GM12875 (cell line): ENCODE data around the gene RGS6.

Source experiments
- H3K4me3 ChIP-seq: one replicate; pipeline ENCODE4 v1.5.1; 2011; ENCODE audit warnings: low read depth, low read length, control low read depth
- TF ChIP-seq, protein P1 (sequence below): IDR thresholded peaks from 2 replicates; pipeline ENCODE4 v1.5.1; 2011; ENCODE audit warnings: low read depth, mild to moderate bottlenecking, control low read depth, inconsistent platforms, low read length, moderate library complexity, borderline replicate concordance; ENCODE audit not compliant: insufficient read depth

RGS6 gene

DNA sequence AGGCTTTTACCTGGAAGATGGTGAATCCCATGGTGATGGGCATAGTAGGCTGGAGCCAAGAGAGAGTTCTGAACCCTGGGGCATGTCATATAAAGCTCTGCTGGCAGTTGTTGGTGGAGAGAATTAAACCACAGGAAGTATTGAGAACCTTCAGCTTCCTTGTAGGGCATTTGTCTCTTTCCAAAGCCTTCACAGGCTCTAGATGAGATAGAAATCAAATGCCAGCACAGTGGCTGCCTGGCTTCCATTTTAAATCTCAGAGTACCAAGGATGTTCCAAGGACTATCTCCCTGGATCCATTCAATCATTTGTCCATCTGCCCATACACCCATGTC, 592.0 kb downstream of the RGS6 start:
- no peak overlapping the region for H3K4me3 ChIP-seq
- TF ChIP-seq, protein P1, sequence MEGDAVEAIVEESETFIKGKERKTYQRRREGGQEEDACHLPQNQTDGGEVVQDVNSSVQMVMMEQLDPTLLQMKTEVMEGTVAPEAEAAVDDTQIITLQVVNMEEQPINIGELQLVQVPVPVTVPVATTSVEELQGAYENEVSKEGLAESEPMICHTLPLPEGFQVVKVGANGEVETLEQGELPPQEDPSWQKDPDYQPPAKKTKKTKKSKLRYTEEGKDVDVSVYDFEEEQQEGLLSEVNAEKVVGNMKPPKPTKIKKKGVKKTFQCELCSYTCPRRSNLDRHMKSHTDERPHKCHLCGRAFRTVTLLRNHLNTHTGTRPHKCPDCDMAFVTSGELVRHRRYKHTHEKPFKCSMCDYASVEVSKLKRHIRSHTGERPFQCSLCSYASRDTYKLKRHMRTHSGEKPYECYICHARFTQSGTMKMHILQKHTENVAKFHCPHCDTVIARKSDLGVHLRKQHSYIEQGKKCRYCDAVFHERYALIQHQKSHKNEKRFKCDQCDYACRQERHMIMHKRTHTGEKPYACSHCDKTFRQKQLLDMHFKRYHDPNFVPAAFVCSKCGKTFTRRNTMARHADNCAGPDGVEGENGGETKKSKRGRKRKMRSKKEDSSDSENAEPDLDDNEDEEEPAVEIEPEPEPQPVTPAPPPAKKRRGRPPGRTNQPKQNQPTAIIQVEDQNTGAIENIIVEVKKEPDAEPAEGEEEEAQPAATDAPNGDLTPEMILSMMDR = no peak

DNA sequence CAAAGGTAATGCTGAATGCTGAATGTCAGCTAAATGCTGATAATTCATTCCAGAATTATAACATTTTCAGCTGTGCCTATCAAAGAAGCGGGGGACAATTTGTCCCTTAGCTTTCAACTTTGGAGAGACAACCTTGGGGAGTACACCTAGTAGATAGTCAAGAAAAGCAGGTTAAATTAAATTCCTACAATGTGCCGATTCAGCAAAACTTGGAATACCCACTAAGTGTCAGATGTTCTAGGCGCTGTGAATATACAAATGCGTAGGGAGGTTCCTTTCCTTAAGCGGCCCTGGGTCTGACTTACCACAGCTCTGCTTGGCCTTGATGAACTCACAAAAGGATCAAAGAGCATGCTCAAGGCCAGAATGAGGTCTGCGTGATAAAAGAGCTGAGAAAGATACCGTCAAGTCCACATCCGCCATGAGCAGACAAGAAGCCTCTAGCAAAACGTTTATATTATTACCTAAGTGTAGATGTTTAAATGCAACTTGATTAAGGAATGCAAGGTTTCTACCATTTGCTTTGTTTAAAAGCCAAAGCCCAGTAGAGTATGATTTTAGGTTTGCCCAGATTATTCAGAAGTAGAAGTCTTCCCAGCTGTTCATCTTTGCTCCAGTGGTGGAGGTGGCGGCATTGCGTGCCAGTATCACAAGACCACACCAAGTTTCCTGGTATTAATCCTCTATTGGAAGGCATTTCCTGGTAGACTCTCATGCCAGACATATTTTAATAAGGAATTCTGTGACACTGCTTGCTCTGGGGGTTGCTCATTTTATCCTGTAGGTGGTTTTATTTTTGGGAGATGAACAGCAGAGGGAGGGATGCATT, 593.1 kb downstream of the RGS6 start:
- TF ChIP-seq, protein P1 = no peak
- H3K4me3 ChIP-seq = no peak overlapping the region

DNA sequence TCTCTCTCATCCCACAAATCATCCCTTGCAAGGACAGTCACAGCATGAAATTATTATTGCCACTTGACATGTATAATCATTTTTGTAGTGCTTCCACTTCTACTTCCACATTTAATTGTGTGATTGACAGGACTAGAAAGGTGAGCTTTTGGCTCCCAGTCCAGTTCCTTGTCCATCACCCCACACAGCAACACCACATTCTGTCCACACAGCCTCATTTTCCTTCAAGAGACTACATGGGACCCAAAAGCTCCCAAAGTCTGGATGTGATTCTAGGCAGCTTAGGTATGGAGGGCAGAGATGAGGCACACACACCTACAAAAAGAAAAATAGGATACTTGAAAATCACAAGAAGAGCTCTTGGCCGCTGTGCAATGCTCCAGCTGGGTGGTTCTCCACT, 595.4 kb downstream of the RGS6 start:
- TF ChIP-seq, protein P1 = no peak
- no peak overlapping the region for H3K4me3 ChIP-seq

DNA sequence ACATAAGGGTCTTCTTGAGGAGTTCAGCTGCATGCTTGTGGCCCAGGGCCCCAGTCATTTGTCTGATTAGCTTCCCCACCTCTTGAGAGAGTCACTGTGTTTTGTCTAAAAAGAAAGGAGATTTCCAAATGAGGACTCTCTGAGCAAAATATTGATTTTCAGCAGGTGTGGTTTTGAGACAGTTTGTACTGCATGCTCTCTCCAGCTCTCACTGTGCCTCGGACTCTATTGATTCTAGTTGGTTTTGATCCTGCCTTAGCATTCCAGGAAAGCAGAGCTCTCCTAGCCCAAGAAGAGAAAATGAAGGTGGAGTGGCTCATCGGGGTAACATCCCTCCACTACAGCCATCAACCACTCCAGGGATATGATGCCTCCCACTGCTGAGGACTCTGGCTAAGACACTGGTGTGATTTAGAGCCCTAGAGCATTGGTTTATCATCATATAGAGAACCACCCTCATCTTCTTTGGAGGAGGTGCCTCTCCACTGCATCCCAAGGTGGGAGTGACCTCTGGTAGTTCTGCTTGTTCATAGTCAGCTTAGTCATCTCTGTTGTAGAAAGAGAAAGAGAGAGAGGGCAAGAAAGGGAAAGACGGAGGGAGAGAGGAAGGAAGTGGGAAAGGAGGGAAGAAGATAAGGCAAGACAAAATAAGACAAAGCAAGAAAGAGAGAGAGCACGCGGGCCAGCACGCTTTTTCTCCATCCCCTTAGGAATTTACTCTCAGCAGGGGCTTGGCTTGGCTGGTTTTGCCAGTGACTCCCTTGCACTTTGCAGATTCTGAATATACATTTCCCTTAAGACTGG, 596.0 kb downstream of the RGS6 start:
- no peak overlapping the region for H3K4me3 ChIP-seq
- TF ChIP-seq, protein P1 = no peak

DNA sequence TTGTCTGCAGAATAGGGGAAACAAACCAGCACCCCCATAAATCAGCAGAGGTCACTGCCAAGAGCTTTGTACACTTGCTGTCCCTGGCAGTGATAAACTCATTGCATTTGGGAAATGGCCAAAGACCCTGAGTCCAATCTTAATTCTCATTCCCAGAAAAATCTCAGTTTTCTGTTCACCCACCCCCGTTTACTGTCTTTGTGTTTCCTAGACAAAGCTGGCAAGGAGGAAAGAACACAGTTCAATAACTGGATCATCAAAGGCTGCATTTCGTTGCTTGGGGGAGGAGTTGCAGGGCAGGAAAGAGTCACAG, 596.6 kb downstream of the RGS6 start:
- TF ChIP-seq, protein P1 = no peak
- no peak overlapping the region for H3K4me3 ChIP-seq

DNA sequence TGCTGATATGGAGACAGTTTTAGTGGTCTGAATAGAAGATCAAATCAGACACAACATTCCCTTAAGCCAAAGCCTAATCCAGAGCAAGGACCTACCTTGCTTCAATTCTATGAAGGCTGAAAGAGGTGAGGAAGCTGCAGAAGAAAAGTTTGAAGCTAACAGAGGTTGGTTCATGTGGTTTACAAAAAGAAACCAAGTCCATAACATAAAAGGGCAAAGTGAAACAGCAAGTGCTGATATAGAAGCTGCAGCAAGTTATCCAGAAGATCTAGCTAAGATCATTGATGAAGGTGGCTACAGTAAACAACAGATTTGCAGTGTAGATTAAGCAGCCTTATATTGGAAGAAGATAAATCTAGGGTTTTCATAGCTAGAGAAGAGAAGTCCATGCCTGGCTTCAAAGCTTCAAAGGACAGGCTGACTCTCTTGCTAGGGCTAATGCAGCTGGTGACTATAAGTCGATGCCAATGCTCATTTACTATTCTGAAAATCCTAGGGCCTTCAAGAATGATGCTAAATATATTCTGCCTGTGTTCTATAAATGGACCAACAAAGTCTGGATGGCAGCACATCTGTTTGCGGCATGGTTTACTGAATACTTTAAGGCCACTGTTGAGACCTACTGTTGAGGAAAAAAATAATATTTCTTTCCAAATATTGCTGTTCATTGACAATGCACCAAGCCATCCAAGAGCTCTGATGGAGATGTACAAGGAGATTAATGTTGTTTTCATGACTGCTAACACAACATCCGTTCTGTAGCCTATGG, 600.6 kb downstream of the RGS6 start:
- no peak overlapping the region for H3K4me3 ChIP-seq
- TF ChIP-seq, protein P1 = no peak
